Measurements from ENCODE around the gene PIN1.

The PIN1 gene

GRCh38 chr19:9872618-9873242 lies 37.6 kb downstream of the PIN1 start:
- intact Hi-C loops (cut with DNase I), result no loop called here
- no peak for DNase-seq

- intact Hi-C loops (cut with DNase I), result no loop called here
- DNase-seq, result no peak
Measured at GRCh38 chr19:9875031-9875627, 40.0 kb downstream of the PIN1 start.

GRCh38 chr19:9875796-9876195 lies 40.7 kb downstream of the PIN1 start:
- intact Hi-C loops (cut with DNase I), result no loop called here
- no peak for DNase-seq

- intact Hi-C loops (cut with DNase I), result no loop called here
- DNase-seq, result no peak
Measured at GRCh38 chr19:9877780-9878510, 42.8 kb downstream of the PIN1 start.

GRCh38 chr19:9878511-9879196 lies 43.5 kb downstream of the PIN1 start:
- DNase-seq, result no peak
- intact Hi-C loops (cut with DNase I), result no loop called here

- intact Hi-C loops (cut with DNase I), result no loop called here
- DNase-seq, result no peak
Measured at GRCh38 chr19:9881720-9882119, 46.6 kb downstream of the PIN1 start.

- DNase-seq, result peak in 30 of 42 donors; percentile 7 to 71 (median 30)
- intact Hi-C loops (cut with DNase I), result no loop called here
Measured at GRCh38 chr19:9883231-9883758, 48.2 kb downstream of the PIN1 start.

- DNase-seq, result no peak
- intact Hi-C loops (cut with DNase I), result no loop called here
Measured at GRCh38 chr19:9883764-9884163, 48.6 kb downstream of the PIN1 start.

- intact Hi-C loops (cut with DNase I), result no loop called here
- DNase-seq, result peak in 40 of 42 donors; percentile 16 to 76 (median 53)
Measured at GRCh38 chr19:9885077-9885552, 50.0 kb downstream of the PIN1 start.

- DNase-seq, result no peak
- intact Hi-C loops (cut with DNase I), result no loop called here
Measured at GRCh38 chr19:9891609-9892373, 56.7 kb downstream of the PIN1 start.

Measured in head of caudate nucleus (tissue), 42 donors.